ENCODE results near the gene TEX19.

GRCh38 chr17:82389379-82389778 lies 30.3 kb downstream of the TEX19 start:
- no peak for TF ChIP-seq SMC3 (IDR thresholded peaks at IDR 0.05; ENCODE audit: low read depth, low read length)
- TF ChIP-seq CTCF (conservative IDR thresholded peaks at IDR 0.05; ENCODE audit: low read depth, low read length): no peak
- no peak for TF ChIP-seq RAD21 (IDR thresholded peaks at IDR 0.05; ENCODE audit: low read length)
- TF ChIP-seq CHD1 (IDR thresholded peaks at IDR 0.05; ENCODE audit: low read depth, low read length): no peak
- TF ChIP-seq USF2 (IDR thresholded peaks at IDR 0.05; ENCODE audit: low read depth, low read length): no peak
- no peak for TF ChIP-seq POLR2A (IDR thresholded peaks at IDR 0.05; ENCODE audit: low read depth, low read length)
- no peak for TF ChIP-seq RCOR1 (IDR thresholded peaks at IDR 0.05; ENCODE audit: insufficient replicate concordance, low read length)
- TF ChIP-seq ELK1 (IDR thresholded peaks at IDR 0.05; ENCODE audit: borderline replicate concordance, low read depth, low read length): no peak
- no peak for TF ChIP-seq CEBPB (IDR thresholded peaks at IDR 0.05; ENCODE audit: low read depth, low read length)
- TF ChIP-seq FOS (IDR thresholded peaks at IDR 0.05; ENCODE audit: low read depth, low read length): no peak
- TF ChIP-seq BHLHE40 (IDR thresholded peaks at IDR 0.05; ENCODE audit: low read depth, low read length): no peak

Data from IMR-90 (cell line).